SK-N-SH (cell line): ENCODE results near the gene TPD52L1.

Experiments
- ELF1 ChIP-seq: IDR thresholded peaks from 2 replicates; pipeline ENCODE4 v1.4.0; 2012
- EP300 ChIP-seq, 2 experiments: IDR thresholded peaks; 2 replicates each; pipeline versions ENCODE4 v1.4.0 to v1.6.1; 2012; ENCODE audit warnings: borderline replicate concordance in 1 of 2, low read depth in 1 of 2, low read length in 1 of 2
- EZH2phosphoT487 ChIP-seq: fragments of 200-600 bp; sonication (generic); IDR thresholded peaks from 2 replicates; pipeline ENCODE4 v1.6.1; 2017; ENCODE audit warnings: low read depth, mixed run types, mild to moderate bottlenecking, antibody characterized with exemption, moderate library complexity, borderline replicate concordance
- FOXM1 ChIP-seq: IDR thresholded peaks from 2 replicates; pipeline ENCODE4 v1.4.0; 2012; ENCODE audit warnings: low read depth, mild to moderate bottlenecking
- JUND ChIP-seq: IDR thresholded peaks from 2 replicates; pipeline ENCODE4 v1.4.0; 2012
- POLR2AphosphoS5 ChIP-seq: IDR thresholded peaks from 2 replicates; pipeline ENCODE4 v1.6.1; 2012; ENCODE audit warnings: low read depth, low read length
- RAD21 ChIP-seq: IDR thresholded peaks from 2 replicates; pipeline ENCODE4 v1.6.1; 2012; ENCODE audit warnings: mild to moderate bottlenecking, low read length
- RCOR1 ChIP-seq: fragments of 150-350 bp; IDR thresholded peaks from 2 replicates; pipeline ENCODE4 v1.6.1; 2017; ENCODE audit warnings: antibody characterized with exemption, low read length
- RFX5 ChIP-seq: IDR thresholded peaks from 2 replicates; pipeline ENCODE4 v1.6.1; 2012; ENCODE audit warnings: mild to moderate bottlenecking, improper control_type of control experiment, low read length
- SIN3A ChIP-seq: IDR thresholded peaks from 2 replicates; pipeline ENCODE4 v1.6.1; 2012; ENCODE audit warnings: low read depth, mild to moderate bottlenecking, low read length, moderate library complexity, borderline replicate concordance
- TEAD4 ChIP-seq: IDR thresholded peaks from 2 replicates; pipeline ENCODE4 v1.4.0; 2012; ENCODE audit warnings: mild to moderate bottlenecking, borderline replicate concordance; ENCODE audit not compliant: insufficient read depth
- USF2 ChIP-seq: fragments of 150-350 bp; IDR thresholded peaks from 2 replicates; pipeline ENCODE4 v1.6.1; 2017; ENCODE audit warnings: antibody characterized with exemption, low read length, low read depth, borderline replicate concordance
- TF ChIP-seq, protein P1 (sequence below): fragments of 200-600 bp; sonication (generic); IDR thresholded peaks from 2 replicates; pipeline ENCODE4 v1.6.1; 2017; ENCODE audit warnings: antibody characterized with exemption, mild to moderate bottlenecking, moderate library complexity
- TF ChIP-seq, protein P2 (sequence below): IDR thresholded peaks from 2 replicates; pipeline ENCODE4 v1.4.0; 2012; ENCODE audit warnings: low read depth, borderline replicate concordance

DNA sequence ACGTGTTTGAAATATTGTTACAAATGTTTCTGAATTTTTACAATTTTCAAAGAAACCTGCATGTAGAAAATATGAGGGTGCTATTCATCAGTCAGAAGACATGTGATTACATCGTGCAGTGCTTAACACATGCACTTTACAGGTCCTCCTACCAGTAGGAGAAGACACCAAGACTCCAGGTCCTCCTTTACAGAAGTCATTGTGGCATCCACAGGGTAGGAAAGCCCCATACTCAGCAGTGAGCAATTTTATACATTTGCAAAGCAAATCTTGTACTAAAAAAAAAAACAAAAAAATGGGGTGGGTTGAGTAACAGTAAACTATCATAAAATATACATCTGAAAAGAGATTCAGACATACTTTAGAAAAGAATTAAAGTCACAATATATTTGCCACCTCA, 14.0 kb downstream of the TPD52L1 start:
- TF ChIP-seq, protein P1, sequence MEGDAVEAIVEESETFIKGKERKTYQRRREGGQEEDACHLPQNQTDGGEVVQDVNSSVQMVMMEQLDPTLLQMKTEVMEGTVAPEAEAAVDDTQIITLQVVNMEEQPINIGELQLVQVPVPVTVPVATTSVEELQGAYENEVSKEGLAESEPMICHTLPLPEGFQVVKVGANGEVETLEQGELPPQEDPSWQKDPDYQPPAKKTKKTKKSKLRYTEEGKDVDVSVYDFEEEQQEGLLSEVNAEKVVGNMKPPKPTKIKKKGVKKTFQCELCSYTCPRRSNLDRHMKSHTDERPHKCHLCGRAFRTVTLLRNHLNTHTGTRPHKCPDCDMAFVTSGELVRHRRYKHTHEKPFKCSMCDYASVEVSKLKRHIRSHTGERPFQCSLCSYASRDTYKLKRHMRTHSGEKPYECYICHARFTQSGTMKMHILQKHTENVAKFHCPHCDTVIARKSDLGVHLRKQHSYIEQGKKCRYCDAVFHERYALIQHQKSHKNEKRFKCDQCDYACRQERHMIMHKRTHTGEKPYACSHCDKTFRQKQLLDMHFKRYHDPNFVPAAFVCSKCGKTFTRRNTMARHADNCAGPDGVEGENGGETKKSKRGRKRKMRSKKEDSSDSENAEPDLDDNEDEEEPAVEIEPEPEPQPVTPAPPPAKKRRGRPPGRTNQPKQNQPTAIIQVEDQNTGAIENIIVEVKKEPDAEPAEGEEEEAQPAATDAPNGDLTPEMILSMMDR, result no peak
- TF ChIP-seq EZH2phosphoT487 (no peak), FOXM1 (no peak), POLR2AphosphoS5 (no peak), USF2 (no peak), RCOR1 (no peak), EP300 (IDR thresholded peaks at IDR 0.05; ENCODE audit: borderline replicate concordance in 1 of 2, low read depth in 1 of 2, low read length in 1 of 2) (no peak), ELF1 (no peak), JUND (no peak), SIN3A (no peak), TEAD4 (no peak), RAD21 (no peak), RFX5 (no peak)
- TF ChIP-seq, protein P2, sequence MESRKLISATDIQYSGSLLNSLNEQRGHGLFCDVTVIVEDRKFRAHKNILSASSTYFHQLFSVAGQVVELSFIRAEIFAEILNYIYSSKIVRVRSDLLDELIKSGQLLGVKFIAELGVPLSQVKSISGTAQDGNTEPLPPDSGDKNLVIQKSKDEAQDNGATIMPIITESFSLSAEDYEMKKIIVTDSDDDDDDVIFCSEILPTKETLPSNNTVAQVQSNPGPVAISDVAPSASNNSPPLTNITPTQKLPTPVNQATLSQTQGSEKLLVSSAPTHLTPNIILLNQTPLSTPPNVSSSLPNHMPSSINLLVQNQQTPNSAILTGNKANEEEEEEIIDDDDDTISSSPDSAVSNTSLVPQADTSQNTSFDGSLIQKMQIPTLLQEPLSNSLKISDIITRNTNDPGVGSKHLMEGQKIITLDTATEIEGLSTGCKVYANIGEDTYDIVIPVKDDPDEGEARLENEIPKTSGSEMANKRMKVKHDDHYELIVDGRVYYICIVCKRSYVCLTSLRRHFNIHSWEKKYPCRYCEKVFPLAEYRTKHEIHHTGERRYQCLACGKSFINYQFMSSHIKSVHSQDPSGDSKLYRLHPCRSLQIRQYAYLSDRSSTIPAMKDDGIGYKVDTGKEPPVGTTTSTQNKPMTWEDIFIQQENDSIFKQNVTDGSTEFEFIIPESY, result no peak
